ENCODE measurements around the gene ME1.

DNA sequence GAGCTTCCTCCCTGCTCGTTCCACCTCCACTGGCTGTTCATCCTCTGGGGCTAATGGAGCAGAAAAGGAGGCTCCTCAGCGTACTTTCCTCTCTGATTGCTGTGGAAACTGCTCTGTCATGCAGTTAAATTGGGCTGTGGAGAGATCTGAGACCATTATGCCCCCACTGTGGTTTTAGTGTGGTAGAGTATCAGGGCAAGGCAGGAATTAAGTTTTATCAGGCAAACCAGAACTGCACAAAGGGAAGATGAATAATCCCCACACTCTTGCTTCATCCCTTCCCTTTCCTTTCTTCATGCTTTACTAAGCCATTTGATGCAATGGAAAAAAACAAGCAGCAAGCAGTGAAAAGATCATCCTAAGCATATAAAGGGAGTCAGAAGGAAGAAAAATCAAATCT is 11.9 kb upstream of the ME1 start:
- TF ChIP-seq POLR2A (IDR thresholded peaks at IDR 0.05; ENCODE audit: low read depth, low read length) (no peak), POLR2AphosphoS5 (IDR thresholded peaks at IDR 0.05; ENCODE audit: insufficient read depth, low read depth, low read length) (no peak), EZH2 (IDR thresholded peaks at IDR 0.05; ENCODE audit: borderline replicate concordance, low read depth, low read length, severe bottlenecking) (no peak)
- TF ChIP-seq, protein P1, sequence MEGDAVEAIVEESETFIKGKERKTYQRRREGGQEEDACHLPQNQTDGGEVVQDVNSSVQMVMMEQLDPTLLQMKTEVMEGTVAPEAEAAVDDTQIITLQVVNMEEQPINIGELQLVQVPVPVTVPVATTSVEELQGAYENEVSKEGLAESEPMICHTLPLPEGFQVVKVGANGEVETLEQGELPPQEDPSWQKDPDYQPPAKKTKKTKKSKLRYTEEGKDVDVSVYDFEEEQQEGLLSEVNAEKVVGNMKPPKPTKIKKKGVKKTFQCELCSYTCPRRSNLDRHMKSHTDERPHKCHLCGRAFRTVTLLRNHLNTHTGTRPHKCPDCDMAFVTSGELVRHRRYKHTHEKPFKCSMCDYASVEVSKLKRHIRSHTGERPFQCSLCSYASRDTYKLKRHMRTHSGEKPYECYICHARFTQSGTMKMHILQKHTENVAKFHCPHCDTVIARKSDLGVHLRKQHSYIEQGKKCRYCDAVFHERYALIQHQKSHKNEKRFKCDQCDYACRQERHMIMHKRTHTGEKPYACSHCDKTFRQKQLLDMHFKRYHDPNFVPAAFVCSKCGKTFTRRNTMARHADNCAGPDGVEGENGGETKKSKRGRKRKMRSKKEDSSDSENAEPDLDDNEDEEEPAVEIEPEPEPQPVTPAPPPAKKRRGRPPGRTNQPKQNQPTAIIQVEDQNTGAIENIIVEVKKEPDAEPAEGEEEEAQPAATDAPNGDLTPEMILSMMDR (IDR thresholded peaks at IDR 0.05; ENCODE audit: extremely low read depth in 1 of 2, insufficient read depth in 1 of 2, low read depth in 1 of 2, low read length in 2 of 2): no peak

All from endothelial cell of umbilical vein (primary cell).